Right kidney (tissue), 1 donor: ENCODE measurements around the gene TYW5.
"Not testable (repeated sequence)": the region's sequence is repeated elsewhere in the genome, so short reads cannot be mapped to it uniquely, and the experiment has no call there.

Experiments used
- DNase-seq: peaks from one replicate; pipeline ENCODE4 v3.0.0-alpha.2; 2016

Gene TYW5

DNA sequence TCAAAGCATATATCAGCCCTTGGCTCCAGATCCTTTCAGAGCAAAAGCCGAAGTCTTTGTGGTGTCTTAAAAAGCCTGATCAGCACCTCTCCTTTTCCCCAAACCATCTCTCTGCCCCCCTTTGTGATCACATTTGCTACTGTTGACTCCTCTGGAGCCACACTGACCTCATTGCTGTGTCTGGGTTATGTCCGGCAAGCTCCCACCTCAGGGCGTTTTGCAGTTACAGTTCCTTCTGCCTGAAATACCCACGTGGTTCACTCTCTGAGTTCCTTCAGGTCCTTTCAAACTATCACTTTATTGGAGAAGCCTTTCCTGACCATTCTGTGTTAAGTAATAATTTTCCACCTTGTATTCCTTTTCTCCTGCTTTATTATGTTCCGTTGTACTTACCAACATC, 32.4 kb downstream of the TYW5 start:
- DNase-seq = no peak

DNA sequence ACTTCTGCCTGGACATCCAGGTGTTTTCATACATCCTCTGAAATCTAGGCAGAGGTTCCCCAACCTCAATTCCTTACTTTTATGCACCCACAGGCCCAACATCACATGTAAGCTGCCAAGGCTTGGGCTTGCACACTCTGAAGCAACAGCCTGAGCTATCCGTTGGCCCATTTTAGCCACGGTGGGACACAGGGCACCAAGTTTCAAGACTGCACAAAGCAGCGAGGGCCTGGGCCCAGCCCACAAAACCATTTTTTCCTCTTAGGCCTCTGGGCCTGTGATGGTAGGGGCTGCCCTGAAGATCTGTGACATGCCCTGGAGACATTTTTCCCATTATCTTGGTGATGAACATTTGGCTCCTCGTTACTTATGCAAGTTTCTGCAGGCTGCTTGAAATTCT, 38.3 kb downstream of the TYW5 start:
- no peak for DNase-seq

DNA sequence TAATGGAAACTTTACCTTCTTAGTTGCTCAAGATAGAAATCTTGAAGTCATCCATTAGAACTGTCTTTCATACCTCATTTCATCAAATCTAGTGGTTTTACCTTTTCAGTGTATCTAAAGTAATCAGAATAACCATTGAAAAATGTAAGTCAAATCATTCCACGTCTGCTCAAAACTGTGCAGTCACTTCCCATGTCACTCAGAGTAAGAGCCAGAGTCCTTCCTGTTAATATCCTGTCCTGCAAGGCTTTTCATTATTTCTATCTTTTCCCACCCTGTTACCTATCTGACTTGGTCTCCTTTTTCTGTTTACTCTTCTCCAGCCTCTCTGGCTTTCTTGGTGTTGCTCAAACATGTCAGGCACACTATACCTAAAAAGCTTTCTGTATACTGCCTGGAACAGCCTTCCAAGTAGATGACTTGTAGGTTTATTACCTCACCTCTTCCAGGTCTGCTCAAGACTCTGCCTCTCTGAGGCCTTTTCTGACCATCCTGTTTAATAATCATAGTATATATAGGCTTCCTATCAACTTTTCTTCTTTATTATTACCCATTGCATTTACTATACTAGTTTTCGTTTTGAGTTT, 40.8 kb downstream of the TYW5 start:
- DNase-seq = no peak

DNA sequence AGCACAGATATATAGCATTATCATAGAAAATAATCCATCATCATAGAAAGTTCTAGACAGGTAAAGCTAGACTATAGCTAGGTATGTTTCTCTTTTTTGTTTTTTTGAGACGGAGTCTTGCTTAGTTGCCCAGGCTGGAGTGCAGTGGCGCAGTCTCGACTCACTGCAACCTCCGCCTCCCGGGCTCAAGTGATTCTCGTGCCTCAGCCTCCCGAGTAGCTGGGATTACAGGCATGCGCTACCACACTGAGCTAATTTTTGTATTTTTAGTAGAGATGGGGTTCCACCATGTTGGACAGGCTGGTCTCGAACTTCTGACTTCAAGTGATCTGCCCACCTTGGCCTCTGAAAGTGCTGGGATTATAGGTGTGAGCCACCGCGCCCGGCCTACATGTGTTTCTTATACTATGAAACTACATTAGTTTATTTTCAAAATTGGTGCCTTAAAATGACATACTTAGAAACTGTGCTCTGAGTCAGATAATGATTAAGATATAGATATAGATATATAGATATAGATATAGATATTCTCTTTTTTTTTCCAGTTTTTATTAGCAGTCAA, 42.7 kb downstream of the TYW5 start:
- not testable (repeated sequence) for DNase-seq

DNA sequence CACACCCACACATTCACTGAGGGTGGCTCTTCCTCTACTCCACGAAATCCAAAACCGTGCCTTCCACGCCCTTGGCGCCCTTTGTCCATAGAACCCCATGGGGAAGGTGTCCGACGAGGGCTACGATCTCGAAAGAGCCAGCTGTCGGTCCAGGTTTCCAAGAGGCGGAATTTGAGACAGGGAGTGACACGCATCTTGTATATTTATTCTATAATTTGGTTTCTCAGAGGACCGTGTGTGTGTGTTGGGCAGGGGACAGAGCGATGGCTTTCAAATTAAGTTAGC, 43.5 kb downstream of the TYW5 start:
- no peak for DNase-seq

DNA sequence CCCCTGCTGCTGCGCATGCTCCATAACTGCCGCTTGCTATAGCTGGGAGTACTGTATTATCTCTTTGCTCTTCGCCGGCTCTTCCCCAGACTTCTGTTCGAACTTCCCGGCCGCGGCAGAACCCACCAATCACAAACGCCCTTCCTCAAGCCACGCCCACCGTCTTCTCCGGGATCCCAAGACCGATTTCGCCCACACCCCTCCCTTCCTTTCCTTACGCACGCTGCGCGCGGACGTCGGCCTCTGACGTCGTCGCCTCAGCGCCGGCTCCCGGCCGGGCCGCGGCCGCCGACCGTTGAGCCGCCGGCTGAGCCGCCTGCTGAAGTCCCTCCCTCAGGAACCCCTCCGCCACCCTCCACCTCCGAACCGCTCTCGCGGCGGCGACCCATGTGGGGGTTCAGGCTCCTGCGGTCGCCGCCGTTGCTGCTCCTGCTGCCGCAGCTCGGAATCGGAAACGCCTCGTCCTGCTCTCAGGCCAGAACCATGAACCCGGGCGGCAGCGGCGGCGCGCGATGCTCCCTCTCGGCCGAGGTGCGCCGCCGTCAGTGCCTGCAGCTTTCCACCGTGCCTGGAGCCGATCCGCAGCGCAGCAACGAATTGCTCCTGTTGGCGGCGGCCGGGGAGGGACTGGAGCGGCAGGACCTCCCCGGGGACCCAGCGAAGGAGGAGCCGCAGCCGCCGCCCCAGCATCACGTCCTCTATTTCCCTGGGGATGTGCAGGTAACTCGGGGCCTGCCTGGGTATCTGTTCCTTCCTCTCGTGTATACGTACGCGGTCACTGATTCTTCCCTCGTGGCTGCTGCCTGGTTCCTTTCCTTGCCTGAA, 44.0 kb downstream of the TYW5 start, which contains the start of gene C2orf69:
Gene C2orf69, plus strand, starts transcription at position 242 of the 825 bp plus-strand sequence. Its CDS starts 146 bp downstream, at position 388.
- peak; percentile 99 for DNase-seq

DNA sequence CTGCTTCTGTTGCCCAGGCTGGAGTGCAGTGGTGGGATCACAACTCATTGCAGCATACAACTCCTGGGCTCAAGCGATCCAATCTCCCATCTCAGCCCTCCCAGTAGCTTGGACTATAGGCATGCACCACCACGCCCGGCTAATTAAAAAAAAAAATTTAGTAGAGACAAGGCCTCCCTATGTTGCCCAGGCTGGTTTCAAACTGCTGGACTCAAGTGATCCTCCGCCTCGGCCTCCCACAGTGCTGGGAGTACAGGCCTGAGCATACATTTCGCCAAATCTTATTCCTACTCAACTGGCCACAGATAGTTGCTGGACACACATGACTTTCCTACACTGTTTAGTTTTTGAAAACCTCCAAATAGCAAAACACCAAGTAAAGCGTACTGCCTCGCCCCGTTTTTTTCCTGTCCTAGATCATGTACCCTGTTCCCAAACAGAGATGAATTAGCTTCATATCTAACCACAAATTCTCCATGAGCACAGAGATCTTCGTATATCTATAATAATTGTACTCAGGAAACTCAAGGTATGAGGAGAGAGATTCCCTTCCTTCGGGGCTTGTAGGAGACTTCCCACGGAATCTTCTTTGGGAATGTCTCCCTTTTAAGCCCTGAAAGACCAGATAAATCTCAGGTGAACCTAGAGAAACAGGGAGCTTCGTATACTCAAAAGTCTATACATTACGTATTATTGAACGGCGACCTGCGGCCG, 44.8 kb downstream of the TYW5 start:
- peak; percentile 6 for DNase-seq

DNA sequence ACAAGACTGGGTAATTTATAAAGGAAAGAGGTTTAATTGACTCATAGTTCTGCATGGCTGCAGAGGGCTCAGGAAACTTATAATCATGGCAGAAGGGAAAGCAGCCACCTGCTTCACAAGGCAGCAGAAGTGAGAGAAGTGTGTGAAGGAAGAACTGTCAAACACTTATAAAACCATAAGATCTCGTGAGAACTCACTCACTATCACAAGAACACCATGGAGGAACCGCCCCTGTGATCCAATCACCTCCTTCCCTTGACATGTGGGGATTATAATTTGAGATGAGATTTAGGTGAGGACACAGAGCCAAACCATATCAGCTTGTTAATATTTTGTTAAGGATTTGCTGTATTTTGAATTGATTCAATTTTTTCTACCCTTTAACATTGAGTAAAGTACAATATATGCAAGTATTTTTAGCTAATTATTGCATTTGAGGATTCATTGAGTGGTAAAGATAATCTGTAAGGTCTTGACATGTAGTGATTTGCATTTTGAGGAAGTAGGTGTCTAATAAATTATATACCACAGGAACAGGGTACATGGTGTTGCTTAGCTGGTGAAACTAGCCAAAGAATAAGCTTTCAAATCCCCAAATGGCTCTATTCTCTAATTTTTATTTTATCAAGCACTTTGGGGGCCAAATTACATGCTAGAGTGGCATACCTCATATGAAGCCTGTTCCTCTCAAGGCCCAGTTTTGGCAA, 48.1 kb downstream of the TYW5 start:
- no peak for DNase-seq

DNA sequence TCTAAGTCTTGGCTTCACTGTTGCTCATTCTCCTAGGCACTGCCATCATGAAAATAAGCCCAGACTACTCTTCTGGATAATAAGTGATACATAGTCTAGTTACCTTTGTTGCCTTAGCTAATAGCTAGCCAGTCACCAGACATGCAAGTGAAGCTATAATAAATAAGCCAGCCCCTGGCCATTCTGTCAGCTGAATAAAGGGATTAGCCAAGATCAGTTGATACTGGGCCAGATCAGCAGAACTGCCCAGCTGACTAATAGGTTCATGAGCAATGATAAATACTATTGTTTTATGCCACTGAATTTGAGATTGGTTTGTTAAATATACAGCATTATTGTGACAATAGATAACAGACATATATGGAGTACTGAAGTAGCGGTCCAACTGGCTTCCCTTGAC, 52.2 kb downstream of the TYW5 start:
- DNase-seq = no peak

DNA sequence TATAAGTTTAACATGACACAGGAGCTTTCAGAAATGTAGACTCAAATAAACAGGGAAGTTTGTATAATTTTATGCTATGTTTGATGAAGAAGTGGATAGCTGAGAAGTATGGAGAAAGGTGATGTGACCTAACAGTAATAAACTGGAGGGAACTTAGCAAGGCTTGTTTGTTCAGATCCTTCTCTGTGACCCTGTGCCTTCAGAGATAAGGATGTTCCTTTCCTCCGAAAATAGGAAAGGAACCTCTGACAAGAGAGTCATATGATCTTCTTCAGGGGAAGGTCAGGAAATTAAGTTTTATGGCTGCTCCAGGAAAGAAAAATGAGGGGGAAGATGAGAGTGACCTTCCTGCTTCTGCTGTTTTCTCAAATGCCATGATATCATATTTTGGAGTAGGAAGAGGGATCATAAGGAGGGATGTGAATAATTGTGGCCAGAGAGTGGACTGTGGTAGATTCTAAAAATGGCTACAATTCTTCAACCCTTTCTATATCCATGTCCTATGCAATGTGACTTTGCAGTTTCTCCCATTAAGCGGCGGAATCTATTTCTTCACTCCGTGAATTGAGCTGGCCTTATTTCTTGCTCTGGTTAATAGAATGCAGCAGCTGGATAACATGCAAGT, 52.7 kb downstream of the TYW5 start:
- no peak for DNase-seq

DNA sequence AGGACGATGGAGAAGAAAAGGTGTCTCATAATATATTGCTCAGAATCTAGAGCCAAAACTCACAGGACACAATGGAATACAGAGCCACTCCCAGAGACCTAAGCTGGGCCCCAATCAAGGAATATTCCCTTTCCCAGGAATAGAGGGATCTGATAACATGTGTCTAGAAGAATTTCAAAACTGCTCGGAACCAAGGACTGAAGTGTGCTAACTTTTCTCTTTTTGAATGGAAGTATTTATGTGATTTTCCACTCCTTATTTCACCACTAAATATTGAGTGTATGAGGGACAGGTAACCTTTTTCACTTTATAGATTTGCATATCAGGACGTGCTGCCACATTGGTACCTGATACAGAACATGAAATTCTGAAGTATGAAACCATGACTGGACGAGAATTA, 53.3 kb downstream of the TYW5 start:
- no peak for DNase-seq

DNA sequence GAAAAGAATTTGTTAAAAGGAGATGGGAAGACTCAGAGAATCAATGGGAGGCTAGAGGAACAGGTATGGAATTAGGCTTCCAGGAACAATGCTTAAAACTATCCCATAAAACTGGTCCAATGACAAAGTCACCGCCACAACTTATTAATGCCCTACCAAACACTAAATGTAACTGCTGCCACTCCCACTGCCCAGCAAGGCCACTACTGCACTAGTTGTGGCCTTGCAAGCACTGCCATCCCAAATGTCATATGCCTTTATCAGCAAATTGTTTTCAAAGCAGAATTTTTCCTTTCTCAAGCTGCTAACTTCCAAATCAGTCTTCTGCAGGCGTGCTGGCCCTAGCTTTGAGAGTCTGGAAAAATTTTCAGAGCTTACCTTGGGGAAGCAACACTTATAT, 58.7 kb downstream of the TYW5 start:
- no peak for DNase-seq

DNA sequence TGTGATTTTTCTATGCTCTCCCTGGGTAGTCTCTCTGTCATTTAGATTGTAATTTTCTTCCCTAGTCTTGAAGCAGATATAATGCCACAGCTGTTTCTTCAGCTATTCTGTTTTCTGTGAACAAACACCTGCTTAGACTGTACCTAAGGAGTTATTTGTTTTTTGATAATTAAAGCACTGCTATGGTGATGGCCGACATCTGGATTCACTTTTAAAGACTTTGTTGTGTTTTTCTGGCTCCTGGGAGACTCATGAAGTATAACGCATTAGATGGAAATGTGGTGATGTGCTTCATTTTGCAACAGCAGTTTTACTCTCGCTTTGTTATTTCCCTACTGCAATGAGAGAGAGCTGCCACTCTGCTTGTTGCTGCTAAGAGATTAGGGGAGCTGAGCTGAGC, 59.9 kb downstream of the TYW5 start:
- DNase-seq = no peak

DNA sequence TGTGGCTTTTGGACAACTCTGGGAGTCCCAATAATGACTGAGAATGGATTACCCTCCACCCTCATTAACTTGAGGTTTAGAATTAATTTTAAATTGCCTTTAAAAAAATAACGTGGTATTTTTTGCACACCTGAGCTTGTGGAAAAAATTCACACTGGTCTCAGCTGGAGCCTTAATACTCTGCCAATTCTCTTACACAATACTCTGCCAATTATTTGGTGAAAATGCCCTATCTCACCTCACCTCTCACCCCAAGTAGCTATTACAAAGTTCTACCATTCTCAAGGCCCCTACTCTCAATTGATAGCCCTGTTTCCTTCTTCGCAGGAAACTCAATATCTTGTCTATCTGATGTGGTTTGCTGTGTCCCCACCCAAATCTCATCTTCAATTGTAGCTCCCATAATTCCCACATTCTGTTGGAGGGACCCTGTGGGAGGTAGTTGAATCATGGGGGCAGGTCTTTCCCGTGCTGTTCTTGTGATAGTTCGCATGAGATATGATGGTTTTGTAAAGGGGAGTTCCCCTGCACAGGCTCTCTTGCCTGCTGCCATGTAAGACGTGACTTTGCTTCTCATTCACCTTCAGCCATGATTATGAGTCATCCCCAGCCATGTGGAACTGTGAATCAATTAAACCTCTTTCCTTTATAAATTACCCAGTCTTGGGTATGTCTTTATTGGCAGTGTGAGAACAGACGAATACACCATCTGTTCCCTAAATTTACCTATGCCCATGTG, 71.6 kb downstream of the TYW5 start:
- no peak for DNase-seq

DNA sequence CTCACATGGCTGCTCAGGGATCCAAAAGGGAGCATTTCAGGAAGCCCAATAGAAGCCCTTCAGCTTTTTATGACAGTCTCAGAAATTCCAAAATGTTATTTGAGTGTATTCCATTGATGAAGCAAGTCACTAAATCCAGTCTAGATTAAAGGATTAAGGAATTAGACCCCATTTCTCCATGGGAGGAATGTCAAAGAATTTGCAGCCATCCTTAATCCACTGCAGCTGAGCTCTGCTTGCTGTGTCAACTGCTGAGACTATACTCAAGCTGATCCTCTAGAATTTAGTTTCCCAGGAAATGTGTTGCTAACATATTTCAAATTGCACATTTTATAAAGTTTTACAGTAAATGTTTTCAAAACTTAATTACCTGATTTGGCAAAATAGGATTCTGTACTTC, 72.6 kb downstream of the TYW5 start:
- DNase-seq = no peak
